GM23338 (cell line): ENCODE results near the gene SLC5A12. TPM values are rescaled to one million over a fixed set of nuclear protein-coding genes. Genes with fewer than 3 reads are reported as not detected.

Source experiments
- ATAC-seq: fragments of 200-7000 bp; cut with Tn5 transposase; 3 replicates; pipeline ENCODE4 v1.9.1; 2020
- DNase-seq: peaks from one replicate; pipeline ENCODE4 v3.0.0-alpha.2; 2015; ENCODE audit warnings: low spot score
- H2AFZ ChIP-seq: fragments of 200-600 bp; sonication (generic); 2 replicates; pipeline ENCODE4 v1.8.0; 2016; ENCODE audit warnings: antibody characterized with exemption, mild to moderate bottlenecking, moderate library complexity
- H3F3A ChIP-seq: fragments of 200-600 bp; sonication (generic); replicated peaks from 2 replicates; pipeline ENCODE4 v1.8.0; 2017; ENCODE audit warnings: antibody characterized with exemption, mixed run types, low read depth
- H3K27ac ChIP-seq: fragments of 200-600 bp; sonication (generic); 2 replicates; pipeline ENCODE4 v1.6.1; 2016; ENCODE audit warnings: low read depth
- H3K27me3 ChIP-seq: fragments of 200-600 bp; sonication (generic); 2 replicates; pipeline ENCODE4 v1.8.0; 2016; ENCODE audit warnings: mild to moderate bottlenecking, mixed run types, moderate library complexity; ENCODE audit not compliant: insufficient read depth
- H3K36me3 ChIP-seq: fragments of 200-600 bp; sonication (generic); 2 replicates; pipeline ENCODE4 v1.8.0; 2016; ENCODE audit warnings: mild to moderate bottlenecking; ENCODE audit not compliant: insufficient read depth
- H3K4me1 ChIP-seq: fragments of 200-600 bp; sonication (generic); 2 replicates; pipeline ENCODE4 v1.8.0; 2016; ENCODE audit warnings: mild to moderate bottlenecking, moderate library complexity; ENCODE audit not compliant: insufficient read depth
- H3K4me2 ChIP-seq: fragments of 200-600 bp; sonication (generic); 2 replicates; pipeline ENCODE4 v1.7.1; 2017; ENCODE audit warnings: mixed run types
- H3K4me3 ChIP-seq: fragments of 200-600 bp; sonication (generic); 2 replicates; pipeline ENCODE4 v1.6.1; 2016; ENCODE audit warnings: mixed run types
- H3K79me2 ChIP-seq: fragments of 200-600 bp; sonication (generic); replicated peaks from 2 replicates; pipeline ENCODE4 v1.8.0; 2017; ENCODE audit warnings: mild to moderate bottlenecking; ENCODE audit not compliant: insufficient read depth
- H3K9me2 ChIP-seq: fragments of 200-600 bp; sonication (generic); 2 replicates; pipeline ENCODE4 v1.8.0; 2017; ENCODE audit not compliant: insufficient read depth
- H4K20me1 ChIP-seq: fragments of 200-600 bp; sonication (generic); replicated peaks from 2 replicates; pipeline ENCODE4 v1.8.0; 2017; ENCODE audit warnings: mild to moderate bottlenecking; ENCODE audit not compliant: insufficient read depth
- H3K27ac Mint-ChIP-seq: 2 replicates; pipeline ENCODE4 v1.8.0; 2020; ENCODE audit warnings: inconsistent platforms, mild to moderate bottlenecking, moderate library complexity, mixed read lengths
- H3K27me3 Mint-ChIP-seq: 3 replicates; pipeline ENCODE4 v1.8.0; 2022; ENCODE audit warnings: low read depth, mild to moderate bottlenecking, moderate library complexity, mixed read lengths, inconsistent platforms; ENCODE audit not compliant: insufficient read depth, poor library complexity
- H3K36me3 Mint-ChIP-seq: 3 replicates; pipeline ENCODE4 v1.8.0; 2021; ENCODE audit warnings: low read depth, mild to moderate bottlenecking, inconsistent platforms, moderate library complexity, mixed read lengths
- H3K4me1 Mint-ChIP-seq: 3 replicates; pipeline ENCODE4 v1.8.0; 2020; ENCODE audit warnings: mild to moderate bottlenecking, inconsistent platforms, mixed read lengths
- H3K4me3 Mint-ChIP-seq: 3 replicates; pipeline ENCODE4 v1.8.0; 2021; ENCODE audit warnings: moderate library complexity, mild to moderate bottlenecking, inconsistent platforms, mixed read lengths
- H3K9me3 Mint-ChIP-seq: 3 replicates; pipeline ENCODE4 v1.8.0; 2020; ENCODE audit warnings: moderate library complexity, mild to moderate bottlenecking, inconsistent platforms, mixed read lengths
- CREB1 ChIP-seq: fragments of 250-450 bp; sonication (Bioruptor Pico); IDR thresholded peaks from 2 replicates; pipeline ENCODE4 v1.5.0; 2020; ENCODE audit warnings: low read depth, mild to moderate bottlenecking, moderate library complexity
- CTCF ChIP-seq, 2 experiments: fragments of 200-600 bp in 1 of 2; sonication (generic) in 1 of 2; conservative IDR thresholded peaks; 2 replicates each; pipeline versions ENCODE4 v1.5.1 to v1.6.1; 2016 to 2017; ENCODE audit warnings: antibody characterized with exemption in 2 of 2, low read depth in 2 of 2, mild to moderate bottlenecking in 2 of 2, moderate library complexity in 1 of 2
- ETS1 ChIP-seq: IDR thresholded peaks from 2 replicates; pipeline ENCODE4 v1.6.1; 2016; ENCODE audit warnings: antibody characterized with exemption
- EZH2 ChIP-seq: fragments of 200-600 bp; sonication (generic); IDR thresholded peaks from one replicate; pipeline ENCODE4 v1.8.0; 2017; ENCODE audit warnings: antibody characterized with exemption, mild to moderate bottlenecking, low read depth; ENCODE audit not compliant: unreplicated experiment
- EZH2phosphoT487 ChIP-seq: fragments of 200-600 bp; sonication (generic); IDR thresholded peaks from one replicate; pipeline ENCODE4 v1.8.1; 2018; ENCODE audit warnings: antibody characterized with exemption; ENCODE audit not compliant: unreplicated experiment
- JUNB ChIP-seq: IDR thresholded peaks from one replicate; pipeline ENCODE4 v1.6.1; 2016; ENCODE audit warnings: antibody characterized with exemption; ENCODE audit not compliant: unreplicated experiment
- NANOG ChIP-seq: IDR thresholded peaks from 2 replicates; pipeline ENCODE4 v1.6.1; 2016; ENCODE audit warnings: antibody characterized with exemption, borderline replicate concordance
- POLR2AphosphoS5 ChIP-seq: IDR thresholded peaks from 2 replicates; pipeline ENCODE4 v1.6.1; 2016; ENCODE audit warnings: antibody characterized with exemption, low read depth
- REST ChIP-seq: IDR thresholded peaks from one replicate; pipeline ENCODE4 v1.6.1; 2018; ENCODE audit warnings: antibody characterized with exemption; ENCODE audit not compliant: unreplicated experiment
- STAT1 ChIP-seq: IDR thresholded peaks from one replicate; pipeline ENCODE4 v1.6.1; 2016; ENCODE audit warnings: antibody characterized with exemption; ENCODE audit not compliant: unreplicated experiment
- ZNF114 ChIP-seq: fragments of 250-450 bp; sonication (Bioruptor Pico); IDR thresholded peaks from 2 replicates; pipeline ENCODE4 v1.5.0; 2020; ENCODE audit warnings: mild to moderate bottlenecking, moderate library complexity
- ZNF331 ChIP-seq: fragments of 250-450 bp; sonication (Bioruptor Pico); IDR thresholded peaks from 2 replicates; pipeline ENCODE4 v1.5.0; 2020; ENCODE audit warnings: low read depth, mild to moderate bottlenecking, moderate library complexity
- ZNF462 ChIP-seq: fragments of 250-450 bp; sonication (Bioruptor Pico); IDR thresholded peaks from 2 replicates; pipeline ENCODE4 v1.5.0; 2020; ENCODE audit warnings: mild to moderate bottlenecking, moderate library complexity
- polyA plus RNA-seq: library from polyadenylated mRNA; unstranded; fragments of >200 nt; fragmentation: Nextera tagmentation; extraction: Ambion mirVana; gene quantifications from 2 replicates; pipeline ENCODE4 v1.2.1, GENCODE V29; 2016
- total RNA-seq: library from RNA; depleted of rRNA; stranded (reverse); fragments of >200 nt; shearing (Covaris generic); gene quantifications from 2 replicates; pipeline ENCODE4 v1.2.3, GENCODE V29; 2014

The SLC5A12 gene
- total and polyA plus RNA-seq, 2 experiments from 2014 or later: 0.60 to 1.4 TPM

GRCh38 chr11:26764825-26765224 is 43.0 kb upstream of the SLC5A12 start:
- H3K36me3 Mint-ChIP-seq: no peaks in the 10 kb centered on the region; the same call in 2 of the 3 replicates
- ATAC-seq: no peak
- H3K9me3 Mint-ChIP-seq: no peaks in the 10 kb centered on the region

More at GRCh38 chr11:26764825-26765224, 43.0 kb upstream of the SLC5A12 start:
- Histone ChIP-seq H3K4me1 (peaks cover 11% of the 10 kb centered on the region), H4K20me1 (no peaks in the 10 kb centered on the region; the same call in 1 of the 2 replicates), H2AFZ (no peak overlapping the region), H3K4me2 (no peak overlapping the region), H3K27ac (no peak overlapping the region), H3K9me2 (peaks cover 12% of the 10 kb centered on the region), H3K79me2 (no peaks in the 10 kb centered on the region), H3K27me3 (no peaks in the 10 kb centered on the region), H3K4me3 (no peak overlapping the region), H3K36me3 (no peaks in the 10 kb centered on the region), H3F3A (no peaks in the 10 kb centered on the region)
- DNase-seq: no peak
- TF ChIP-seq EZH2phosphoT487 (no peak), NANOG (no peak), CREB1 (CRISPR knock-in tag) (no peak), POLR2AphosphoS5 (no peak), ETS1 (no peak), REST (no peak), CTCF (conservative IDR thresholded peaks at IDR 0.05; ENCODE audit: low read depth in 2 of 2) (no peak), JUNB (no peak), ZNF462 (CRISPR knock-in tag) (no peak), EZH2 (no peak), ZNF331 (CRISPR knock-in tag) (no peak), ZNF114 (CRISPR knock-in tag) (no peak), STAT1 (no peak)
- Mint-ChIP-seq H3K4me3 (no peak overlapping the region), H3K4me1 (peaks cover 18% of the 10 kb centered on the region), H3K27me3 (peaks cover 2% of the 10 kb centered on the region), H3K27ac (no peak overlapping the region)
